K562 (cell line): ENCODE data around the gene MTHFR. TPM values are rescaled to one million over a fixed set of nuclear protein-coding genes. Genes with fewer than 3 reads are reported as not detected.

Source experiments
- CCNT2 ChIP-seq: IDR thresholded peaks from 2 replicates; pipeline ENCODE4 v1.6.1; 2011; ENCODE audit warnings: borderline replicate concordance, low read depth, mild to moderate bottlenecking, moderate library complexity, mixed read lengths, low read length; ENCODE audit not compliant: insufficient read length; ENCODE audit errors: extremely low read depth
- CGGBP1 ChIP-seq: fragments of 250-450 bp; sonication (Bioruptor Pico); IDR thresholded peaks from 2 replicates; pipeline ENCODE4 v1.9.0; 2021; ENCODE audit warnings: mild to moderate bottlenecking
- DACH1 ChIP-seq: fragments of 450-650 bp; IDR thresholded peaks from 2 replicates; pipeline ENCODE4 v1.6.1; 2018; ENCODE audit not compliant: partially characterized antibody
- EGR1 ChIP-seq: fragments of 450-650 bp; conservative IDR thresholded peaks from 2 replicates; pipeline ENCODE4 v1.6.1; 2017; ENCODE audit warnings: mild to moderate bottlenecking
- ESRRA ChIP-seq: fragments of 450-650 bp; IDR thresholded peaks from 2 replicates; pipeline ENCODE4 v1.6.1; 2014; ENCODE audit warnings: low read depth, mild to moderate bottlenecking, moderate library complexity, borderline replicate concordance
- FOXJ2 ChIP-seq: fragments of 200-800 bp; sonication (Bioruptor generic); IDR thresholded peaks from 2 replicates; pipeline ENCODE4 v1.6.1; 2016; ENCODE audit warnings: missing genetic modification characterization, missing compliant biosample characterization
- HNRNPLL ChIP-seq: fragments of 200-400 bp; formaldehyde crosslinking; IDR thresholded peaks from 2 replicates; pipeline ENCODE4 v1.6.1; 2017; ENCODE audit warnings: low read length, low read depth, mild to moderate bottlenecking; ENCODE audit not compliant: poor library complexity, severe bottlenecking
- L3MBTL2 ChIP-seq: fragments of 450-650 bp; IDR thresholded peaks from 2 replicates; pipeline ENCODE4 v1.6.1; 2016; ENCODE audit warnings: mild to moderate bottlenecking, moderate library complexity
- NELFE ChIP-seq: IDR thresholded peaks from 2 replicates; pipeline ENCODE4 v1.6.1; 2011; ENCODE audit warnings: mild to moderate bottlenecking; ENCODE audit not compliant: insufficient read depth, insufficient read length
- RAD21 ChIP-seq, 2 experiments: fragments of 250-450 bp in 1 of 2; fragments of 450-650 bp in 1 of 2; sonication (Bioruptor Pico) in 1 of 2; formaldehyde crosslinking in 1 of 2; IDR thresholded peaks in 1 of 2; conservative IDR thresholded peaks in 1 of 2; 2 replicates each; pipeline versions ENCODE4 v1.4.0 to v1.8.0; 2020 to 2022; ENCODE audit warnings: mild to moderate bottlenecking in 2 of 2, moderate library complexity in 1 of 2
- SMAD1 ChIP-seq: fragments of 150-350 bp; IDR thresholded peaks from 2 replicates; pipeline ENCODE4 v1.6.1; 2014; ENCODE audit warnings: low read length, low read depth; ENCODE audit not compliant: partially characterized antibody
- SMAD4 ChIP-seq: fragments of 250-450 bp; sonication (Bioruptor Pico); conservative IDR thresholded peaks from 2 replicates; pipeline ENCODE4 v1.8.0; 2021; ENCODE audit warnings: inconsistent platforms, mild to moderate bottlenecking, moderate library complexity
- TEAD1 ChIP-seq, 2 experiments: fragments of 450-650 bp in 1 of 2; sonication (generic) in 1 of 2; formaldehyde crosslinking; IDR thresholded peaks; 2 replicates each; pipeline versions ENCODE4 v1.4.0 to v1.8.0; 2020 to 2022; ENCODE audit warnings: mild to moderate bottlenecking in 2 of 2, missing genetic modification reagents in 1 of 2
- TFE3 ChIP-seq: fragments of 450-650 bp; formaldehyde crosslinking; IDR thresholded peaks from 2 replicates; pipeline ENCODE4 v1.4.0; 2020; ENCODE audit warnings: mild to moderate bottlenecking, mixed read lengths
- TRIM28 ChIP-seq: fragments of 450-650 bp; IDR thresholded peaks from 2 replicates; pipeline ENCODE4 v1.6.1; 2017
- ZC3H11A ChIP-seq: IDR thresholded peaks from 2 replicates; pipeline ENCODE4 v1.6.1; 2012; ENCODE audit warnings: low read depth, low read length, improper control_type of control experiment
- ZNF197 ChIP-seq: fragments of 200-800 bp; sonication (Bioruptor generic); IDR thresholded peaks from 2 replicates; pipeline ENCODE4 v1.6.1; 2016; ENCODE audit warnings: low read depth, missing genetic modification characterization, missing compliant biosample characterization
- ZNF347 ChIP-seq: fragments of 450-650 bp; formaldehyde crosslinking; IDR thresholded peaks from 2 replicates; pipeline ENCODE4 v1.4.0; 2020; ENCODE audit warnings: low read depth, mild to moderate bottlenecking, moderate library complexity
- ZNF764 ChIP-seq: fragments of 250-450 bp; sonication (Bioruptor Pico); IDR thresholded peaks from 2 replicates; pipeline ENCODE4 v1.4.0; 2020; ENCODE audit warnings: low read depth, mild to moderate bottlenecking, moderate library complexity
- polyA plus RNA-seq, 8 experiments: library from polyadenylated mRNA; depleted of rRNA in 4 of 8; stranded (reverse) in 5 of 8; unstranded in 3 of 8; fragments of >200 nt; fragmentation: Nextera tagmentation in 2 of 8; fragmentation: Illumina TruSeq in 1 of 8; extraction: Ambion mirVana in 2 of 8; extraction: Trizol in 1 of 8; gene quantifications; 2 replicates each; pipeline versions ENCODE4 v1.2.1 to v1.2.3, GENCODE V29; 2011 to 2014; ENCODE audit warnings: inconsistent platforms in 1 of 8, missing spikeins in 1 of 8
- total RNA-seq, 7 experiments: library from RNA; depleted of rRNA in 6 of 7; stranded (reverse); fragments of >200 nt in 6 of 7; fragmentation: Illumina TruSeq in 2 of 7; extraction: Trizol in 2 of 7; gene quantifications; 2 replicates each; pipeline versions ENCODE4 v1.2.1 to v1.2.3, GENCODE V29; 2011 to 2021; ENCODE audit warnings: low replicate concordance in 1 of 7
- TF ChIP-seq, protein P1 (sequence below): fragments of 450-650 bp; formaldehyde crosslinking; conservative IDR thresholded peaks from 2 replicates; pipeline ENCODE4 v1.4.0; 2022; ENCODE audit warnings: mild to moderate bottlenecking, missing genetic modification characterization
- TF ChIP-seq, protein P2 (sequence below): sonication (generic); formaldehyde crosslinking; IDR thresholded peaks from 2 replicates; pipeline ENCODE4 v1.8.0; 2022; ENCODE audit warnings: mild to moderate bottlenecking, low read depth, missing genetic modification reagents
- TF ChIP-seq, protein P3 (sequence below): fragments of 450-650 bp; formaldehyde crosslinking; IDR thresholded peaks from 2 replicates; pipeline ENCODE4 v1.4.0; 2020; ENCODE audit warnings: mild to moderate bottlenecking

The MTHFR gene
- total and polyA plus RNA-seq, 9 of the 15 experiments (the other 6 are each of a cell fraction or from before 2014, with no cell fraction given), result 5.0 to 104 (median 62.6) TPM

DNA sequence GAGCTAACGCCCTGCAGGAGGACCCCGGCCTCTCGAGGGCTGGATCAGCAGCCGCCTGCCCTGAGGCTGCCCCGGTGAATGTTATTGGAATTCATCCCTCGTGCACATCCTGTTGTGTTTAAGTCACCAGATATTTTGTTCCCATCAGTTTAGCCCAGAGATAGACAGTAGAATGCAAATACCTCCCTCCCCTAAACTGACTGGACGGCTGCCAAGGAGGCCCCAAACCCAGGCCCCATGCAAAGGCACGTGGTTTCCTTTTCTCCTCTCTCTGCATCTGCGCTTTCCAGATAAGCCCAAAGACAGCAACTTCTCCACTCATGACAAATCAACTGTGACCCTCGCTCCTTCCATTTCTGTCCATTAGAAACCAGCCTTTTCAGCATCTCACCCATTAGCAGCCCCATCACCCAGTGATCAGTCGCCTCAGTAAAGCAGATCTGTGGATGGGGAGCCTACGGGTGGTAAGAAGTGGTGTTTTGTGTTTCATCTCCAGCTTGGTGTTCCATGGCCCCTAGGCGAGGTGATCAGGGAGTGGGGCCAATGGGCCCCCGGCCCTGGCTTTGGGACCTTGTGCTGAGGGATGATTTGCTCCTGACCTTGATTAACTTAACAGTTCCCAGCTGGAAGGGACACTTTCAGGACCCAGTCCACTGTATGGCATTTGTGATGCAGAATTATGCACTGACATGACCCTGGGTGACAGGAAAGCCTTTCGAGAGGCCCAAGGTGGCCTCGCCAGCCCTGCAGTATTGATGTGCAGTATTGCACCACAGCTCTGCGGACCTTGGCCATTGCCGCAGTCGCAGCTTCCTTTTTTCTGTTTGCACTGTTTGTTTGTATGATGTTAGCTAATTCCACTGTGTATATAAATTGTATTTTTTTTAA is 36.6 kb upstream of the MTHFR start (continued):
- TF ChIP-seq ESRRA, result peak; percentile 71; the same call in 1 of the 2 replicates
- peak; percentile 94 for TF ChIP-seq FOXJ2 (tag)
- TF ChIP-seq, protein P1, sequence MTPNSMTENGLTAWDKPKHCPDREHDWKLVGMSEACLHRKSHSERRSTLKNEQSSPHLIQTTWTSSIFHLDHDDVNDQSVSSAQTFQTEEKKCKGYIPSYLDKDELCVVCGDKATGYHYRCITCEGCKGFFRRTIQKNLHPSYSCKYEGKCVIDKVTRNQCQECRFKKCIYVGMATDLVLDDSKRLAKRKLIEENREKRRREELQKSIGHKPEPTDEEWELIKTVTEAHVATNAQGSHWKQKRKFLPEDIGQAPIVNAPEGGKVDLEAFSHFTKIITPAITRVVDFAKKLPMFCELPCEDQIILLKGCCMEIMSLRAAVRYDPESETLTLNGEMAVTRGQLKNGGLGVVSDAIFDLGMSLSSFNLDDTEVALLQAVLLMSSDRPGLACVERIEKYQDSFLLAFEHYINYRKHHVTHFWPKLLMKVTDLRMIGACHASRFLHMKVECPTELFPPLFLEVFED (CRISPR knock-in tag), result peak; percentile 58; the same call in 1 of the 2 replicates
- peak; percentile 83 for TF ChIP-seq SMAD4 (CRISPR knock-in tag)
- peak; percentile 93 for TF ChIP-seq ZNF197
- TF ChIP-seq ZNF347 (CRISPR knock-in tag), result no peak
- peak; percentile 71 for TF ChIP-seq DACH1
- TF ChIP-seq HNRNPLL, result peak; percentile 23
- TF ChIP-seq ZC3H11A, result no peak
- no peak for TF ChIP-seq CGGBP1 (CRISPR knock-in tag)
- peak; percentile 82 to 87; a peak in 3 of 4 replicates for TF ChIP-seq TEAD1 (CRISPR knock-in tag; IDR thresholded peaks at IDR 0.05)
- TF ChIP-seq SMAD1, result peak; percentile 97
- peak; percentile 94 for TF ChIP-seq CCNT2
- TF ChIP-seq NELFE, result no peak
- TF ChIP-seq, protein P2, sequence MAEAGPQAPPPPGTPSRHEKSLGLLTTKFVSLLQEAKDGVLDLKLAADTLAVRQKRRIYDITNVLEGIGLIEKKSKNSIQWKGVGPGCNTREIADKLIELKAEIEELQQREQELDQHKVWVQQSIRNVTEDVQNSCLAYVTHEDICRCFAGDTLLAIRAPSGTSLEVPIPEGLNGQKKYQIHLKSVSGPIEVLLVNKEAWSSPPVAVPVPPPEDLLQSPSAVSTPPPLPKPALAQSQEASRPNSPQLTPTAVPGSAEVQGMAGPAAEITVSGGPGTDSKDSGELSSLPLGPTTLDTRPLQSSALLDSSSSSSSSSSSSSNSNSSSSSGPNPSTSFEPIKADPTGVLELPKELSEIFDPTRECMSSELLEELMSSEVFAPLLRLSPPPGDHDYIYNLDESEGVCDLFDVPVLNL (CRISPR knock-in tag), result no peak
- TF ChIP-seq RAD21 (CRISPR knock-in tag; conservative IDR thresholded peaks at IDR 0.05 in 1 of 2, IDR thresholded peaks at IDR 0.05 in 1 of 2), result peak in 1 of 2 experiments; percentile 26; a peak in 2 of 4 replicates
- TF ChIP-seq L3MBTL2, result peak; percentile 97
- no peak for TF ChIP-seq EGR1
- TF ChIP-seq, protein P3, sequence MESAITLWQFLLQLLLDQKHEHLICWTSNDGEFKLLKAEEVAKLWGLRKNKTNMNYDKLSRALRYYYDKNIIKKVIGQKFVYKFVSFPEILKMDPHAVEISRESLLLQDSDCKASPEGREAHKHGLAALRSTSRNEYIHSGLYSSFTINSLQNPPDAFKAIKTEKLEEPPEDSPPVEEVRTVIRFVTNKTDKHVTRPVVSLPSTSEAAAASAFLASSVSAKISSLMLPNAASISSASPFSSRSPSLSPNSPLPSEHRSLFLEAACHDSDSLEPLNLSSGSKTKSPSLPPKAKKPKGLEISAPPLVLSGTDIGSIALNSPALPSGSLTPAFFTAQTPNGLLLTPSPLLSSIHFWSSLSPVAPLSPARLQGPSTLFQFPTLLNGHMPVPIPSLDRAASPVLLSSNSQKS (CRISPR knock-in tag), result no peak
- 0 out of 2 replicates have a peak, but pooled peaks have one; percentile 43 for TF ChIP-seq TRIM28
- TF ChIP-seq ZNF764 (CRISPR knock-in tag), result no peak
- TF ChIP-seq TFE3, result peak; percentile 86
